Keratinocyte (primary cell): ENCODE results near the gene MFSD6. TPM values are rescaled to one million over a fixed set of nuclear protein-coding genes. Genes with fewer than 3 reads are reported as not detected.
A peak's percentile ranks its signal among the peaks of the same experiment; 100 is the strongest.

Experiments
- DNase-seq: peaks from one replicate; pipeline ENCODE4 v3.0.0-alpha.2; 2011; ENCODE audit warnings: low read depth, missing footprints, low spot score
- FAIRE-seq: peaks from 2 replicates; lab custom pipeline; 2011; peaks lifted over from hg19 to GRCh38; lab: Jason Lieb, UNC
- H2AFZ ChIP-seq: 2 replicates; pipeline ENCODE4 v1.6.0; 2012; ENCODE audit warnings: low read length, control low read depth, inconsistent platforms; ENCODE audit not compliant: control insufficient read depth
- H3K27ac ChIP-seq: 2 replicates; pipeline ENCODE4 v1.5.1; 2011; ENCODE audit warnings: low read length; ENCODE audit not compliant: control insufficient read depth, insufficient read depth
- H3K27me3 ChIP-seq: 3 replicates; pipeline ENCODE4 v1.6.0; 2011; ENCODE audit warnings: low read length; ENCODE audit not compliant: control insufficient read depth, insufficient read depth; ENCODE audit errors: extremely low read depth
- H3K36me3 ChIP-seq, 2 experiments: 2 replicates in 1 of 2; 3 replicates in 1 of 2; pipeline ENCODE4 v1.5.1; 2011; ENCODE audit warnings: low read length in 2 of 2, mild to moderate bottlenecking in 1 of 2; ENCODE audit not compliant: control insufficient read depth in 2 of 2, insufficient read depth in 2 of 2; ENCODE audit errors: extremely low read depth in 1 of 2
- H3K4me1 ChIP-seq: 3 replicates; pipeline ENCODE4 v1.5.1; 2011; ENCODE audit warnings: low read length; ENCODE audit not compliant: control insufficient read depth, insufficient read depth; ENCODE audit errors: extremely low read depth
- H3K4me2 ChIP-seq: 3 replicates; pipeline ENCODE4 v1.6.0; 2011; ENCODE audit warnings: low read depth, low read length; ENCODE audit not compliant: control insufficient read depth, insufficient read depth; ENCODE audit errors: extremely low read depth
- H3K4me3 ChIP-seq, 3 experiments: fragments of 200-600 bp in 1 of 3; sonication (generic) in 1 of 3; 2 replicates in 2 of 3; 3 replicates in 1 of 3; pipeline ENCODE4 v1.5.1; 2011 to 2016; ENCODE audit warnings: low read length in 3 of 3, mild to moderate bottlenecking in 3 of 3, control low read depth in 2 of 3, inconsistent platforms in 1 of 3, low read depth in 1 of 3, mixed read lengths in 1 of 3, mixed run types in 1 of 3, moderate library complexity in 1 of 3; ENCODE audit not compliant: control insufficient read depth in 2 of 3, insufficient read depth in 2 of 3; ENCODE audit errors: extremely low read depth in 1 of 3
- H3K79me2 ChIP-seq: 2 replicates; pipeline ENCODE4 v1.6.0; 2012; ENCODE audit warnings: low read length; ENCODE audit not compliant: control insufficient read depth, insufficient read depth
- H3K9ac ChIP-seq: 3 replicates; pipeline ENCODE4 v1.6.0; 2011; ENCODE audit warnings: low read length; ENCODE audit not compliant: control insufficient read depth, insufficient read depth; ENCODE audit errors: extremely low read depth
- H3K9me1 ChIP-seq: 3 replicates; pipeline ENCODE4 v1.6.0; 2011; ENCODE audit warnings: low read length; ENCODE audit not compliant: control insufficient read depth, insufficient read depth; ENCODE audit errors: extremely low read depth
- H3K9me3 ChIP-seq: 2 replicates; pipeline ENCODE4 v1.5.1; 2012; ENCODE audit warnings: low read depth, low read length; ENCODE audit not compliant: control insufficient read depth
- H4K20me1 ChIP-seq: 3 replicates; pipeline ENCODE4 v1.6.0; 2011; ENCODE audit warnings: low read length; ENCODE audit not compliant: control insufficient read depth, insufficient read depth; ENCODE audit errors: extremely low read depth
- CTCF ChIP-seq, 3 experiments: IDR thresholded peaks in 1 of 3; conservative IDR thresholded peaks in 1 of 3; optimal IDR thresholded peaks in 1 of 3; 2 replicates in 2 of 3; 3 replicates in 1 of 3; pipeline versions ENCODE3 to v1.5.1; 2011; ENCODE audit warnings: low read length in 3 of 3, mild to moderate bottlenecking in 3 of 3, moderate library complexity in 2 of 3, control low read depth in 1 of 3, inconsistent platforms in 1 of 3; ENCODE audit not compliant: insufficient read depth in 2 of 3; ENCODE audit errors: extremely low read depth in 1 of 3
- EZH2 ChIP-seq: IDR thresholded peaks from one replicate; pipeline ENCODE4 v1.6.1; 2012; ENCODE audit warnings: inconsistent platforms, mild to moderate bottlenecking, low read length, moderate library complexity
- dilution Hi-C: fragments of 300-500 bp; cut with MboI; formaldehyde crosslinking; loops from one replicate; pipeline ENCODE4 v1.7.0; 2020; ENCODE audit warnings: low sequenced_read_pairs; ENCODE audit not compliant: extremely low pct_ligation_motif_present
- polyA plus RNA-seq, 5 experiments: library from polyadenylated mRNA; depleted of rRNA in 3 of 5; stranded (reverse) in 3 of 5; stranded (forward) in 1 of 5; unstranded in 1 of 5; fragments of >200 nt; gene quantifications; 1 replicate in 1 of 5; 2 replicates in 3 of 5; 3 replicates in 1 of 5; pipeline versions ENCODE4 v1.2.1 to v1.2.3, GENCODE V29; 2011 to 2012; ENCODE audit warnings: missing spikeins in 2 of 5, low read depth in 1 of 5, low replicate concordance in 1 of 5

The MFSD6 gene
- polyA plus RNA-seq, 1 donor (not counting 4 experiments of a cell fraction or from before 2014, with no cell fraction given), result 11.0 TPM

- Histone ChIP-seq H2AFZ (no peak overlapping the region), H4K20me1 (no peaks in the 10 kb centered on the region), H3K4me3 (no peak overlapping the region), H3K27ac (no peak overlapping the region), H3K79me2 (peaks cover 1% of the 10 kb centered on the region), H3K4me1 (peaks cover 41% of the 10 kb centered on the region), H3K9me1 (no peaks in the 10 kb centered on the region), H3K27me3 (no peaks in the 10 kb centered on the region), H3K4me2 (no peak overlapping the region), H3K9me3 (no peaks in the 10 kb centered on the region), H3K9ac (peak overlapping the region; percentile 67), H3K36me3 (no peaks in the 10 kb centered on the region)
- no peak for FAIRE-seq
- TF ChIP-seq EZH2 (no peak), CTCF (optimal IDR thresholded peaks at IDR 0.05 in 1 of 3, IDR thresholded peaks at IDR 0.05 in 1 of 3, conservative IDR thresholded peaks at IDR 0.05 in 1 of 3; ENCODE audit: extremely low read depth in 1 of 3, insufficient read depth in 2 of 3, low read length in 3 of 3) (no peak)
- DNase-seq, result no peak
- dilution Hi-C loops, result no loop called here
Observed at GRCh38 chr2:190360561-190360960, 47.6 kb upstream of the MFSD6 start.

- TF ChIP-seq CTCF (optimal IDR thresholded peaks at IDR 0.05 in 1 of 3, IDR thresholded peaks at IDR 0.05 in 1 of 3, conservative IDR thresholded peaks at IDR 0.05 in 1 of 3; ENCODE audit: extremely low read depth in 1 of 3, insufficient read depth in 2 of 3, low read length in 3 of 3) (no peak), EZH2 (no peak)
- Histone ChIP-seq H2AFZ (no peak overlapping the region), H3K27me3 (no peaks in the 10 kb centered on the region), H3K36me3 (no peaks in the 10 kb centered on the region), H3K9me1 (no peaks in the 10 kb centered on the region), H3K4me3 (no peak overlapping the region), H3K9me3 (no peaks in the 10 kb centered on the region), H3K4me2 (no peak overlapping the region), H3K27ac (no peak overlapping the region), H3K9ac (no peak overlapping the region), H4K20me1 (no peaks in the 10 kb centered on the region), H3K4me1 (peaks cover 39% of the 10 kb centered on the region), H3K79me2 (peaks cover 1% of the 10 kb centered on the region)
- FAIRE-seq (no peak), DNase-seq (no peak)
- dilution Hi-C loops, result no loop called here
Observed at GRCh38 chr2:190360965-190361364, 47.2 kb upstream of the MFSD6 start.
